Common myeloid progenitor, CD34-positive (primary cell): ENCODE results near the gene PLCG1.

Experiments used
- CTCF ChIA-PET: fragments of 350-600 bp; sonication (Branson Sonifier 250); formaldehyde crosslinking; loops from one replicate; lab custom pipeline; 2021; ENCODE audit warnings: antibody characterized with exemption; lab: Charles Lee
- POLR2A ChIA-PET: fragments of 350-600 bp; sonication (Branson Sonifier 250); formaldehyde crosslinking; loops from one replicate; lab custom pipeline; 2021; ENCODE audit warnings: antibody characterized with exemption; lab: Charles Lee
- DNase-seq, 3 donors: peaks; one replicate each; pipeline versions ENCODE4 v3.0.0 to v3.0.0-alpha.2; 2013
- H3K27ac ChIP-seq, 2 experiments: 1 replicate in 1 of 2; 2 replicates in 1 of 2; pipeline ENCODE4 v1.7.0; 2013; ENCODE audit warnings: inconsistent platforms in 2 of 2, low read length in 2 of 2, mild to moderate bottlenecking in 2 of 2, low read depth in 1 of 2, moderate library complexity in 1 of 2; ENCODE audit not compliant: severe bottlenecking in 2 of 2, insufficient read depth in 1 of 2, poor library complexity in 1 of 2
- H3K27me3 ChIP-seq, 5 experiments: replicated peaks in 2 of 5; 1 replicate in 3 of 5; 2 replicates in 2 of 5; pipeline versions ENCODE4 v1.6.1 to v1.7.0; 2013; ENCODE audit warnings: low read length in 4 of 5, mild to moderate bottlenecking in 2 of 5, moderate library complexity in 2 of 5, inconsistent platforms in 1 of 5; ENCODE audit not compliant: insufficient read depth in 5 of 5, control insufficient read depth in 4 of 5
- H3K36me3 ChIP-seq, 4 experiments: 1 replicate in 2 of 4; 2 replicates in 2 of 4; pipeline versions ENCODE4 v1.6.1 to v1.7.0; 2013; ENCODE audit warnings: low read length in 3 of 4, control low read depth in 1 of 4, mild to moderate bottlenecking in 1 of 4; ENCODE audit not compliant: control insufficient read depth in 4 of 4, insufficient read depth in 4 of 4
- H3K4me1 ChIP-seq, 4 experiments: 1 replicate in 3 of 4; 2 replicates in 1 of 4; pipeline versions ENCODE4 v1.6.1 to v1.7.1; 2013; ENCODE audit warnings: low read length in 3 of 4, mild to moderate bottlenecking in 3 of 4, control low read depth in 1 of 4, inconsistent platforms in 1 of 4, moderate library complexity in 1 of 4; ENCODE audit not compliant: control insufficient read depth in 4 of 4, insufficient read depth in 4 of 4; ENCODE audit errors: control extremely low read depth in 1 of 4
- H3K4me3 ChIP-seq, 7 experiments: 1 replicate in 4 of 7; 2 replicates in 3 of 7; pipeline versions ENCODE4 v1.5.1 to v1.7.0; 2013; ENCODE audit warnings: mild to moderate bottlenecking in 7 of 7, low read length in 6 of 7, moderate library complexity in 6 of 7, inconsistent platforms in 2 of 7, low read depth in 2 of 7, control low read depth in 1 of 7; ENCODE audit not compliant: insufficient read depth in 4 of 7, control insufficient read depth in 1 of 7; ENCODE audit errors: extremely low read depth in 1 of 7
- H3K9me3 ChIP-seq, 5 experiments: 1 replicate in 4 of 5; 2 replicates in 1 of 5; pipeline versions ENCODE4 v1.6.1 to v1.7.1; 2013; ENCODE audit warnings: low read length in 4 of 5, mild to moderate bottlenecking in 2 of 5, inconsistent platforms in 1 of 5, low read depth in 1 of 5, moderate library complexity in 1 of 5; ENCODE audit not compliant: control insufficient read depth in 4 of 5, insufficient read depth in 2 of 5; ENCODE audit errors: control extremely low read depth in 1 of 5
- WGBS: methylation state at CpG from one replicate; pipeline ENCODE4 v1.1.5; 2013; ENCODE audit not compliant: insufficient coverage; 5-methylcytosine and 5-hydroxymethylcytosine counted together

The PLCG1 gene

GRCh38 chr20:41225091-41225490, 87.7 kb downstream of the PLCG1 start:
- Histone ChIP-seq H3K4me3 (no peak overlapping the region), H3K27ac (no peak overlapping the region), H3K4me1 (peaks cover 0 to 16% (median 6%) of the 10 kb centered on the region in 4 experiments), H3K9me3 (no peaks in the 10 kb centered on the region), H3K27me3 (no peaks in the 10 kb centered on the region), H3K36me3 (no peaks in the 10 kb centered on the region)
- no CpG with 5 or more reads among the region's 1 CpG for WGBS
- peak in 2 of 3 donors; percentile 61 to 73 for DNase-seq
- ChIA-PET CTCF (interaction anchor here (1.1 to 3.1 kb wide), 5 partner anchors 22 to 114 kb away, joined by 4 to 12 read pairs (median 4); no protein-coding TSS in a partner anchor), POLR2A (no interaction called here)

GRCh38 chr20:41226426-41226825, 89.1 kb downstream of the PLCG1 start:
- no peaks in the 10 kb centered on the region for H3K9me3 ChIP-seq
- no peaks in the 10 kb centered on the region for H3K36me3 ChIP-seq
- ChIA-PET CTCF (interaction anchor here (1.0 to 1.1 kb wide), 2 partner anchors 34 to 54 kb away, joined by 3 to 4 read pairs; no protein-coding TSS in a partner anchor), POLR2A (no interaction called here)
- no peak overlapping the region for H3K4me3 ChIP-seq
- H3K27ac ChIP-seq = no peak overlapping the region
- no peaks in the 10 kb centered on the region for H3K27me3 ChIP-seq
- peaks cover 0 to 16% (median 6%) of the 10 kb centered on the region in 4 experiments for H3K4me1 ChIP-seq
- no peak for DNase-seq
- WGBS = 90% methylated on average over 1 of the region's 1 CpG
